ENCODE measurements around the gene UBASH3B. TPM values are rescaled to one million over a fixed set of nuclear protein-coding genes. Genes with fewer than 3 reads are reported as not detected.

The UBASH3B gene
- total RNA-seq, 4 donors from 2014 or later = 1.8 to 6.6 (median 3.4) TPM

DNA sequence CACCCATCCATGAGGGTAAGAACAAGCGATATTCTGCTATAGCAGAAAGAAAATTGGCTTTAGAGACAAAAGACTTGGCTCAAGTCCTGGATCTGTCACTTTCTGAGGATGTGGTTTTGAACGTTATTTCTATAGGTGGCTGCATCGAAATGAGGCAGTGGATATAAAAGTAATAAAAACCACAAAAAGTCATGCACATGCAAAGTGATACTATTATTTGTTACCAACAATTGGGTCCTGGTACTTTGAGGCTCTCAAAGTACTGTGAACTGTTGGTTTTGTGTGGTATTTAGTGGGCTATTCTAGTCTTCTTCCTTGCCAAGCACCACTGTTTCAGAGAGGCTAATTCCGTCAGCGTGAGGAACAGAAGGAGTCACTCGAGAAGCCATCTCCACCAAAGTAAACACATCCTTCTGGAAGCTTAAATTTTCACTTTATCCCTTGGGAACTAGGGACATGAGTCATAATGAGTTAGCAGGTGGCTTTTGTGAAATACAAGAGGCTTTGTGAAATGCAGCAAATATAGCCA is 13.1 kb downstream of the UBASH3B start:
- TF ChIP-seq POLR2AphosphoS5 (IDR thresholded peaks at IDR 0.05) (no peak), EP300 (IDR thresholded peaks at IDR 0.05) (no peak), POLR2A (IDR thresholded peaks at IDR 0.05) (no peak)
- TF ChIP-seq, protein P1, sequence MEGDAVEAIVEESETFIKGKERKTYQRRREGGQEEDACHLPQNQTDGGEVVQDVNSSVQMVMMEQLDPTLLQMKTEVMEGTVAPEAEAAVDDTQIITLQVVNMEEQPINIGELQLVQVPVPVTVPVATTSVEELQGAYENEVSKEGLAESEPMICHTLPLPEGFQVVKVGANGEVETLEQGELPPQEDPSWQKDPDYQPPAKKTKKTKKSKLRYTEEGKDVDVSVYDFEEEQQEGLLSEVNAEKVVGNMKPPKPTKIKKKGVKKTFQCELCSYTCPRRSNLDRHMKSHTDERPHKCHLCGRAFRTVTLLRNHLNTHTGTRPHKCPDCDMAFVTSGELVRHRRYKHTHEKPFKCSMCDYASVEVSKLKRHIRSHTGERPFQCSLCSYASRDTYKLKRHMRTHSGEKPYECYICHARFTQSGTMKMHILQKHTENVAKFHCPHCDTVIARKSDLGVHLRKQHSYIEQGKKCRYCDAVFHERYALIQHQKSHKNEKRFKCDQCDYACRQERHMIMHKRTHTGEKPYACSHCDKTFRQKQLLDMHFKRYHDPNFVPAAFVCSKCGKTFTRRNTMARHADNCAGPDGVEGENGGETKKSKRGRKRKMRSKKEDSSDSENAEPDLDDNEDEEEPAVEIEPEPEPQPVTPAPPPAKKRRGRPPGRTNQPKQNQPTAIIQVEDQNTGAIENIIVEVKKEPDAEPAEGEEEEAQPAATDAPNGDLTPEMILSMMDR (IDR thresholded peaks at IDR 0.05) = no peak
- Histone ChIP-seq H3K36me3 (no peaks in the 10 kb centered on the region), H3K4me3 (no peak overlapping the region), H3K4me1 (no peaks in the 10 kb centered on the region), H3K27ac (no peak overlapping the region), H3K27me3 (no peaks in the 10 kb centered on the region), H3K9me3 (peaks cover 0 to 7% (median 0%) of the 10 kb centered on the region in 3 donors)
- 68 to 74% methylated on average over 5 to 6 of the region's 6 CpGs for WGBS, 2 donors (ENCODE audit: low coverage in 1 of 2)
- no peak for ATAC-seq

DNA sequence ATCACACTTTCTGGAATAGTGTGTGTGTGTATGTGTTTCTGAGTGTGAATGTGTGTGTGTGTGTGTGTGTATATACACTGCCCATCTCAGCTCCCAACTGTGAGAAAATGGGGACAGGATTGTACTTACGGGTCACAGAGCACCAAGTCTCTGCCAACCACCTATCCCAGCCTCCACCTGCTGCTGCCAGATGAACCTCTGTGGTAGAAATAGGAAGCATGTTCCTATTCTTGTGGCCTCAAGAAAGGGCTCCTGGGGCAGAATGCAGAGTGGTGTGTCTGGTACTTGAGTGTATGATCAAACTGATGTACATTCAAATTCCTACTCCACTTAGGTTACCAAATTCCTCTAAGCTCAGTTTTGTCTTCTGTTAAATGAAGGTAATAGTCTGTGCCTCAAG is 14.6 kb downstream of the UBASH3B start:
- H3K4me1 ChIP-seq = no peaks in the 10 kb centered on the region
- TF ChIP-seq POLR2AphosphoS5 (IDR thresholded peaks at IDR 0.05) = no peak
- no peak for TF ChIP-seq EP300 (IDR thresholded peaks at IDR 0.05)
- TF ChIP-seq, protein P1 (IDR thresholded peaks at IDR 0.05) = no peak
- no peak for TF ChIP-seq POLR2A (IDR thresholded peaks at IDR 0.05)
- no peaks in the 10 kb centered on the region for H3K27me3 ChIP-seq
- no peaks in the 10 kb centered on the region for H3K36me3 ChIP-seq
- H3K4me3 ChIP-seq = no peak overlapping the region
- no peak overlapping the region for H3K27ac ChIP-seq
- no CpG with 5 or more reads among the region's 1 CpG for WGBS, 2 donors (ENCODE audit: low coverage in 1 of 2)
- no peak for ATAC-seq
- peaks cover 0 to 7% (median 0%) of the 10 kb centered on the region in 3 donors for H3K9me3 ChIP-seq

DNA sequence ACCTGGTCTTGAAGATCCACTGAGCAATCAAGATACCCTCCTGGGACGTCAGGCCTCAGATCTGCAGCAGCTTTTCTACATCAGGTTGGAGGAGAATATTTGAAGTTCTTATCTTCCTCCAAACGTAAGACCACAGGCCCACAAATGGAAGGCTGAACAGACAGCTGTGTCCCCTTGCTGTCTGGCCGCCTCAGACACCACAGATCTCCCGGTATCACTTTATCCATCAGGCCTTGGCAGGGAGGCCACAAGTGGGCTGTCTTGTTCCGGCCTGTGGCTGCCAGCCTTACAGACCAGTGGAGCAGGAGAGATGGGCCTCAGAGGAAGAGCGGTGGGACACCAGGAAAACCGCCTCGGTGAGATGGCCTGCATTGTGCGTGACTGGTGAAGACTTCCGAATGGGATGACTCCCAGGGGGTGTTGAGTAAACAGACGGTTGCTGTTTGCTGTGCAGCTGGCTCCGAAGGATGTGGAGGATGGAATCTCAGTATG is 15.9 kb downstream of the UBASH3B start:
- H3K4me3 ChIP-seq = no peak overlapping the region
- peaks cover 0 to 7% (median 0%) of the 10 kb centered on the region in 3 donors for H3K9me3 ChIP-seq
- no peaks in the 10 kb centered on the region for H3K36me3 ChIP-seq
- H3K27ac ChIP-seq = no peak overlapping the region
- H3K4me1 ChIP-seq = no peaks in the 10 kb centered on the region
- TF ChIP-seq POLR2AphosphoS5 (IDR thresholded peaks at IDR 0.05) (no peak), POLR2A (IDR thresholded peaks at IDR 0.05) (no peak), EP300 (IDR thresholded peaks at IDR 0.05) (no peak)
- TF ChIP-seq, protein P1 (IDR thresholded peaks at IDR 0.05) = no peak
- ATAC-seq = no peak
- WGBS, 2 donors (ENCODE audit: low coverage in 1 of 2) = 71 to 87% methylated on average over 3 to 7 of the region's 12 CpGs
- no peaks in the 10 kb centered on the region for H3K27me3 ChIP-seq

DNA sequence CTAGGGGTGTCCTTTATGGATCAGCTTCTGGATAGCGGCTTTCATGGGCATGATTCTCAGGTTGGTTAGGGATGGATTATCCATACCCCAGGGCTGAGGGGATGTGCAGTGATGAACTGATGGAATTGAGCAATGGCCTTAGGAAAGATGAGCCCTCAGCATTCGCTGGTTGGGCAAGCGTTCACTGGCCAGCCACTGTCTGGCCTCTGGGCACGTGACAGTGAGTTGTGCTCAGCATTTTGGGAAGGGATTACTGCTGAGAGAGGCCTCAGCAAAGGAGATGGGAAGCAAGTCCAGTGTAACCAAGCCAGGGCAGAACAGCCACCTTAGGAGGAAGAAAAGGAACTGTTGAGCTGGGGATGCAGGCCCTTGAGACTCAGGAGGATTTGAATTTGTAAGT is 17.4 kb downstream of the UBASH3B start:
- Histone ChIP-seq H3K4me1 (no peaks in the 10 kb centered on the region), H3K4me3 (no peak overlapping the region), H3K9me3 (peaks cover 0 to 7% (median 0%) of the 10 kb centered on the region in 3 donors), H3K36me3 (no peaks in the 10 kb centered on the region), H3K27me3 (no peaks in the 10 kb centered on the region), H3K27ac (no peak overlapping the region)
- ATAC-seq = peak; percentile 53
- TF ChIP-seq, protein P1 (IDR thresholded peaks at IDR 0.05) = no peak
- TF ChIP-seq EP300 (IDR thresholded peaks at IDR 0.05) (no peak), POLR2A (IDR thresholded peaks at IDR 0.05) (no peak), POLR2AphosphoS5 (IDR thresholded peaks at IDR 0.05) (no peak)
- 90% methylated on average over 3 of the region's 4 CpGs; no CpG with 5 or more reads in 1 of the 2 donors for WGBS, 2 donors (ENCODE audit: low coverage in 1 of 2)

DNA sequence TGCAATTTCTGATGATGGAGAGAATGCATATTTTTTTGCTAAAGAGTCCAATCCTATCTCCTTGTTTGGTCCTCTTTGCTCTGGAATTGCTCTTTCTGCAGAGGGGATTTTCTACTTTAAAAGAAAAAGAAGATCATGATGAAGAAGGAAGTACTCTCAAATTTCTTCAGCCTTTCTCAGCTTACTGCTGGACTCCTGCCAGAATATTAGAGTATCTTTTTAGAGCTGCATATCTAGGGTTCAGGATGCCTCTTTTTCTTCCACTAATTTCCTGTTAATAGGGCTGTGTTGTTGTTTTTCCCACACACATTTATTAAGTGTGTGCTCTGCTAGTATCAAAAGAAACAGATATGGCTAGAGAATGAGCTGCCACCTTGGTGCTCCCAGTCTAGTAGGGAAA is 18.2 kb downstream of the UBASH3B start:
- H3K4me1 ChIP-seq = no peaks in the 10 kb centered on the region
- peaks cover 0 to 7% (median 0%) of the 10 kb centered on the region in 3 donors for H3K9me3 ChIP-seq
- no peak overlapping the region for H3K4me3 ChIP-seq
- no peaks in the 10 kb centered on the region for H3K36me3 ChIP-seq
- no peak for ATAC-seq
- no peak overlapping the region for H3K27ac ChIP-seq
- TF ChIP-seq, protein P1 (IDR thresholded peaks at IDR 0.05) = no peak
- TF ChIP-seq POLR2A (IDR thresholded peaks at IDR 0.05) = no peak
- no peak for TF ChIP-seq EP300 (IDR thresholded peaks at IDR 0.05)
- no peak for TF ChIP-seq POLR2AphosphoS5 (IDR thresholded peaks at IDR 0.05)
- peaks cover 8% of the 10 kb centered on the region for H3K27me3 ChIP-seq

Measured in gastroesophageal sphincter (tissue), 4 donors.